GM18858 (cell line): Measurements from ENCODE around the gene NSD1.

Experiments used
- ATAC-seq: cut with Tn5 transposase; IDR thresholded peaks from one replicate; pipeline ENCODE4 v1.9.1; 2021; ENCODE audit not compliant: unreplicated experiment

Gene NSD1

GRCh38 chr5:177269976-177270375 is 136.4 kb downstream of the NSD1 start:
- ATAC-seq, result no peak

GRCh38 chr5:177270653-177271052 is 137.1 kb downstream of the NSD1 start:
- no peak for ATAC-seq

- ATAC-seq, result no peak
Observed at GRCh38 chr5:177271113-177271512, 137.5 kb downstream of the NSD1 start.

GRCh38 chr5:177275883-177276282 is 142.3 kb downstream of the NSD1 start:
- ATAC-seq, result no peak

- ATAC-seq, result no peak
Observed at GRCh38 chr5:177276886-177277285, 143.3 kb downstream of the NSD1 start.

GRCh38 chr5:177288191-177288590 is 154.6 kb downstream of the NSD1 start:
- no peak for ATAC-seq

GRCh38 chr5:177290816-177291596 is 157.4 kb downstream of the NSD1 start:
- no peak for ATAC-seq

GRCh38 chr5:177291735-177292134 is 158.2 kb downstream of the NSD1 start:
- no peak for ATAC-seq

- no peak for ATAC-seq
Observed at GRCh38 chr5:177293819-177294581, 160.4 kb downstream of the NSD1 start.

GRCh38 chr5:177294632-177295031 is 161.1 kb downstream of the NSD1 start:
- no peak for ATAC-seq

GRCh38 chr5:177295924-177296323 is 162.4 kb downstream of the NSD1 start:
- no peak for ATAC-seq

GRCh38 chr5:177296581-177296980 is 163.0 kb downstream of the NSD1 start:
- no peak for ATAC-seq

GRCh38 chr5:177297922-177298321 is 164.3 kb downstream of the NSD1 start:
- ATAC-seq, result no peak

GRCh38 chr5:177299697-177300096 is 166.1 kb downstream of the NSD1 start:
- no peak for ATAC-seq

- peak; percentile 40 for ATAC-seq
Observed at GRCh38 chr5:177300236-177300880, 166.8 kb downstream of the NSD1 start.

- no peak for ATAC-seq
Observed at GRCh38 chr5:177300951-177301350, 167.4 kb downstream of the NSD1 start.

GRCh38 chr5:177301503-177302165 is 168.1 kb downstream of the NSD1 start:
- ATAC-seq, result no peak

- ATAC-seq, result no peak
Observed at GRCh38 chr5:177302354-177303110, 169.0 kb downstream of the NSD1 start.

- no peak for ATAC-seq
Observed at GRCh38 chr5:177303121-177303924, 169.8 kb downstream of the NSD1 start, which contains the start of the genes PRELID1 and RAB24. PRELID1 (plus strand) TSS chr5:177303799; CDS start chr5:177303986, 187 bp downstream. RAB24 (minus strand) TSS chr5:177303719; CDS start chr5:177303288, 431 bp downstream.
